Stimulated activated CD8-positive, alpha-beta memory T cell treated with anti-CD3 and anti-CD28 coated beads, Interleukin-15, amount 100 ng/mL, for 24 hours (primary cell): ENCODE results near the gene TICAM1.

Source experiments
- DNase-seq: peaks from one replicate; pipeline ENCODE4 v3.0.0-alpha.2; 2020; ENCODE audit warnings: low read depth

The TICAM1 gene

GRCh38 chr19:4768934-4769777 lies 62.4 kb downstream of the TICAM1 start:
- peak; percentile 52 for DNase-seq
